HG03457 (cell line): ENCODE measurements around the gene PLEKHG4B.

ENCODE experiments used
- ATAC-seq: cut with Tn5 transposase; IDR thresholded peaks from one replicate; pipeline ENCODE4 v1.9.1; 2021; ENCODE audit warnings: moderate number of reproducible peaks; ENCODE audit not compliant: unreplicated experiment

The PLEKHG4B gene

GRCh38 chr5:167982-168660 is 76.2 kb downstream of the PLEKHG4B start:
- no peak for ATAC-seq

- ATAC-seq = no peak
Measured at GRCh38 chr5:169071-169727, 77.2 kb downstream of the PLEKHG4B start.

- no peak for ATAC-seq
Measured at GRCh38 chr5:169728-170094, 77.7 kb downstream of the PLEKHG4B start.

- no peak for ATAC-seq
Measured at GRCh38 chr5:170971-171800, 79.2 kb downstream of the PLEKHG4B start.

GRCh38 chr5:171801-172331 is 79.9 kb downstream of the PLEKHG4B start:
- no peak for ATAC-seq

- no peak for ATAC-seq
Measured at GRCh38 chr5:172421-172820, 80.5 kb downstream of the PLEKHG4B start.

- ATAC-seq = no peak
Measured at GRCh38 chr5:172841-173251, 80.9 kb downstream of the PLEKHG4B start.

- no peak for ATAC-seq
Measured at GRCh38 chr5:173392-174290, 81.7 kb downstream of the PLEKHG4B start.

- ATAC-seq = no peak
Measured at GRCh38 chr5:174291-174600, 82.3 kb downstream of the PLEKHG4B start.

- no peak for ATAC-seq
Measured at GRCh38 chr5:174876-175465, 83.0 kb downstream of the PLEKHG4B start.

- ATAC-seq = no peak
Measured at GRCh38 chr5:176296-176823, 84.4 kb downstream of the PLEKHG4B start.

GRCh38 chr5:178110-178509 is 86.1 kb downstream of the PLEKHG4B start:
- ATAC-seq = no peak

GRCh38 chr5:179401-179800 is 87.4 kb downstream of the PLEKHG4B start:
- no peak for ATAC-seq

- ATAC-seq = no peak
Measured at GRCh38 chr5:180286-180918, 88.4 kb downstream of the PLEKHG4B start.

- no peak for ATAC-seq
Measured at GRCh38 chr5:181160-181559, 89.2 kb downstream of the PLEKHG4B start.

- no peak for ATAC-seq
Measured at GRCh38 chr5:181566-181965, 89.6 kb downstream of the PLEKHG4B start.

- ATAC-seq = no peak
Measured at GRCh38 chr5:182126-182525, 90.2 kb downstream of the PLEKHG4B start.

GRCh38 chr5:184471-184870 is 92.5 kb downstream of the PLEKHG4B start:
- ATAC-seq = no peak
